HG02943 (cell line): ENCODE results near the gene SURF1.
A peak's percentile ranks its signal among the peaks of the same experiment; 100 is the strongest.
"Not testable (repeated sequence)": the region's sequence is repeated elsewhere in the genome, so short reads cannot be mapped to it uniquely, and the experiment has no call there.

Experiments used
- ATAC-seq: cut with Tn5 transposase; IDR thresholded peaks from one replicate; pipeline ENCODE4 v1.9.1; 2021; ENCODE audit warnings: mild to moderate bottlenecking, low read depth, moderate library complexity; ENCODE audit not compliant: unreplicated experiment

The SURF1 gene

DNA sequence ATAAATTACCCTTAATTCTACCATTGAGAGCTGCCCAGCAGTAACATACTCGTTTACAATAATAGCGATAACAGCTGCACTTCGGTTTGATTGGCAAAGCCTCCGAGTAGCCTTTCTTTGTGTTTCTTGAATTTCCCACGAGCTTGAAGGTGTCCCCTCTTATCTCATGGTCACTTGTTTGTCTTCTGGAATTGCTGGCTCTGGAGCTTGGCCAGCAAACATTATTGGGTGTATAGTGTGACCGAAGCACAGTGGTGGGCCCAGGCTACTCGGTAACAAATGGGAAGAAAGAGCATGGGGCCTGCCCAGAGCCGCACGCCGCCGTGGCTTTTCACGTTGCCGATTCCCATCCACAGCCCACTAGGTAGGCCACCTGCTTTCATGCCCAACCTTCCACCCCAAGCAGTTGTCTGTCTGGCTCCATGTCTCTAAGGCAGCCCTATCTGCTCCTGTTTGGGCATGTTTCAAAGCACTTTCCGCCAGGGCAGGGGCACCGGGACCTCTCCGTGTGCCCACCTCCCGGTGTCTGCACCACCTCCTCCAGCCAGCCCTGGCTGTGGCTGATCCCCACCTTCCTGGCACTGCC, 28.5 kb upstream of the SURF1 start:
- no peak for ATAC-seq

GRCh38 chr9:133383438-133383837, 27.2 kb upstream of the SURF1 start:
- no peak for ATAC-seq

DNA sequence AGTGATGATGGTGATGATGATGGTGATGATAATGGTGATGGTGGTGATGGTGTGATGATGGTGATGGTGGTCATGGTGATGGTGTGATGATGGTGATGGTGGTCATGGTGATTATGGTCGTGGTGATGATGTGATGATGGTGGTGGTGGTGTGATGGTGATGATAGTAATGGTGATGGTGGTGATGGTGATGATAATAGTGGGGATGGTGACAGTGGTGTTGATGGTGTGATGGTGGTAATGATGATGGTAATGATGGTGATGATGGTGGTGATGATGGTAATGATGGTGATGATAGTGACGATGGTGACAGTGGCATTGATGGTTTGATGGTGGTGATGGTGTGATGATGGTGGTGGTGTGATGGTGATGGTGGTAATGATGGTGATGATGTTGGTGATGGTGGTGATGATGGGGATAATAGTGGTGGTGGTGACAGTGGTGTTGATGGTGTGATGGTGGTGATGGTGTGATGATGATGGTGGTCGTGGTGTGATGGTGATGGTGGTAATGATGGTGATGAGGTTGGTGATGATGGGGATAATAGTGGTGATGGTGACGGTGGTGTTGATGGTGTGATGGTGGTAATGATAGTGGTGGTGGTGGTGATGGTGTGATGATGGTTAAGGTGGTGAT, 26.3 kb upstream of the SURF1 start:
- no peak for ATAC-seq

- ATAC-seq, result no peak
Measured at GRCh38 chr9:133380734-133381133, 24.4 kb upstream of the SURF1 start.

DNA sequence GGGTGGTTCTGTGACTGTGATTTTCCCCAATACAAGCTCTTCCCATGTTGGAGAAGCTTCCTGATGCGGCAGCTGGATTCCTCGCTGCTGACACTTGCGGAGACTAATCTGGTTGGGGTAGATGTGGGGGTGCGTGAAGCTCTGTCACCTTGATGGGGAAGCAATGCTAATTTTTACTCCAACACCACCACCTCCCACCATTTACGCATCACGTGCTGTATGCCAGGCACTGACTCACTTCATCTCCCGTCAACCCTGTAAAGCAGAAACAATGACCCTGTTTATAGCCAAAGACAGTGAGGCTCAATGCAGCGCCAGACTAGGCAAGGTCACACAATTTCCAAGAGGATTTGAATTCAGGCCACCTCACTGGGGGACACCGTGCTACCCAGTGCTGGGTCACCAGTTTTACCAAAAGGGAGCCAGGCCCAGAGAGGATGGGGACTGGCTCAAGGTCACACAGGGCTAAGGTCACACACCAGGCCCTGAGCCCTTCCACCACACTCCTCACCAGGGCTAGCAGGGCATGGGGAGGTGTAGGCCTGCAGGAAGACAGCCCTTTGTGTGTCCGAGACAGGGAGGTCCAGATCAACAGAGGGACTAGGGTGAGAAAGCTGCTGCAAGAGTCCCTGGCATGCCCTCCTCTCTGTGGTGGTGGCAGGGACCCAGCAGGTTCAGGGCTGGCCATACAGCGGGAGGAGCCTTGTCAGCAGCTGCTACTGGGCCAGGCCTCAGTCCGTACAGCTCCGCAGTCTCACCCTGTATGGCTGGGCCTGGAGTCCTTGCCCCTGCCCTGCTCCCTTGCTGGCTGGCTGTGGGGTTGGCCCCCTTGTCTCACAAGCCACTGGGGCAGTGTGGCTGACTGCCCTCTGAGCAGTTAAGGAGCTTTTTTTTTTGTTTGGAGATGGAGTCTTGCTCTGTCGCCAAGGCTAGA, 23.1 kb upstream of the SURF1 start:
- ATAC-seq, result no peak

- ATAC-seq, result no peak
Measured at GRCh38 chr9:133378408-133378962, 22.2 kb upstream of the SURF1 start.

- no peak for ATAC-seq
Measured at GRCh38 chr9:133377721-133378216, 21.5 kb upstream of the SURF1 start.

DNA sequence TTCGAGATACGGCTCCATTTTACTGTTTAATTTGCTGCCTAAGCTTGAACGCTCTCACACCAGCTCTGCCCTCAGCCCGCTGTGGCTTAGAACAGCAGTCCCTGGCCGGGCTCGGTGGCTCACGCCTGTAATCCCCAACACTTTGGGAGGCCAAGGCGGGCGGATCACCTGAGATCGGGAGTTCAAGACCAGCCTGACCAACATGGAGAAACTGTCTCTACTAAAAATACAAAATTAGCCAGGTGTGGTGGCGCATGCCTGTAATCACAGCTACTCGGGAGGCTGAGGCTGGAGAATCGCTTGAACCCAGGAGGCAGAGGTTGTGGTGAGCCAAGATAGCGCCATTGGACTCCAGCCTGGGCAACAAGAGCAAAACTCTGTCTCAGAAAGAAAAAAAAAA, 21.0 kb upstream of the SURF1 start:
- ATAC-seq, result not testable (repeated sequence)

GRCh38 chr9:133375724-133376654, 19.7 kb upstream of the SURF1 start, which contains the start of the genes STKLD1 and SURF4:
Gene STKLD1, plus strand, starts transcription at chr9:133376366. Its CDS starts 108 bp downstream, at chr9:133376474.
Gene SURF4, minus strand, starts transcription at chr9:133376060. Its CDS starts 91 bp downstream, at chr9:133375969.
- peak; percentile 86 for ATAC-seq

DNA sequence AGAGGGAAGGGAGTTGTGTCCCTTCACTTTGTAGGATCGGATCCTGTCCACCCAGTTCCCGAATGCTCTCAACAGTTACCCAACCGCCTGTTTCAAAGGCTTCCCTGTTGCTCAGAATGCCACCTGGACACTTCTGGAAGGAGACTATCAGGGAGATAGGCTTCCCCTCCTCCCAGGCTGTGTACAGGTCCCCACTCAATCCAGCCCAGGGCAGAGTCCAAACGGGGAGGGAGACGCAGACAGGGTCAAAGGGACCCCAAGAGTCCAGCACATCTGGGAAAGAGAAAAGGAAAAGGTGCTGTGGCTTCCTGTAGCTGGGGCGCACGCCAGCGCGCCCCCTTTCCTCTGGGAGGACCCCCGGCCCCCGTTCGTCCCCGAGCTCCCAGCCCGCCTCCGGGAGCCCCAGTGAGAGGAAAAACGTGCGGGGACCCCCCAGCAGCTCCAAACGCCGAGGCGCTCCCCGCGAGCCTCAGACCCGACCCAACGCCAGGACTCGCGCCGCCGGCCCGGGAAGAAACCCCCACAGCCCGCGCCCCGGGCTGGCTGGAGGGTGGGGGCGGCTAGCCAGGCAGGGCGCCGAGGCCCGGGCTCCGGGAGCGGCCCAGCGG, 18.9 kb upstream of the SURF1 start:
- peak; percentile 28 for ATAC-seq

DNA sequence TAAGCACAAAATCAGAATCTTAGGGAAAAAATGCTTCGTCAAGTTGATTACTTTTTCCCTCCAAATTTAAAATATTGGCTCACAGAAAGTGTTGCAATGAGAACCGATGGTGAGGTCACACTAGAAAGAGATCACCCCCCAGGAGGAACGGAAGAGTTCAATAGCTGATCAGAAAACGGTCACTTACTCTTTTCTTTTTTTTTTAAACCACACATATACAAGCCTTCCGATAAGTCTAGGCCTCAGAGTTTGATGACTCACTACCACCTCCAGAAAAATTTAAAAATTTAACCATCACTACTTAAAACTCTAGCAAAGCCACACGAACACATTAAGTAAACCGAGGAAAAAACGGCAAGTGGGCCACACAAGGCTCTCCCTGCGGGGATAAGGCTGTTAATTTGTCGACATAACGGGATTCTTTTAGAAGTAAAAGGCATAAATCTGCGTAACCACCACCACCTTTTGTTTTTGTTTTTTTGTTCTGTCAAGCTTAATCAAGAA, 18.4 kb upstream of the SURF1 start:
- no peak for ATAC-seq

- no peak for ATAC-seq
Measured at GRCh38 chr9:133372144-133372543, 15.9 kb upstream of the SURF1 start.

DNA sequence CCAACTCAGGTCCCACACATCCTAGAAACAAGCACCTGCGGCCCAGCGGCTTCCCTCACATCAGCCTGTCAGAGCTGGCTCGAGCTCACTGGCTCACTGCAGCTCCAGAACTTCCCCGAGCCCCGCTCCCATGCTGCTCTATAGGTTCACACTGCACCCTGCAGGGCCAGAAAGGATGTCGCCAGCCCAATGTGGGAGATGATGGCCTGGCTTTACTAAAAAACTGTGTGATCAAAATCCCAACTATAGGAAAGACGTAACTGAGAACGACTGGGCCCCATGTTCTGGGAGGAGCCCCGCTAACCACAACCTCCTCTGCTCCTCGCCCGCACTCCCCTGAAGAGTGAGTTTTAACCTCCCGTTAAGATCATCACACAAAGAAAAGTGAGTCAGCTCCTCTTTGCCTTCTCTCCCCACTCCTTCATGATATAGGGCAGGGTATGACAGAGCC, 15.0 kb upstream of the SURF1 start:
- no peak for ATAC-seq

DNA sequence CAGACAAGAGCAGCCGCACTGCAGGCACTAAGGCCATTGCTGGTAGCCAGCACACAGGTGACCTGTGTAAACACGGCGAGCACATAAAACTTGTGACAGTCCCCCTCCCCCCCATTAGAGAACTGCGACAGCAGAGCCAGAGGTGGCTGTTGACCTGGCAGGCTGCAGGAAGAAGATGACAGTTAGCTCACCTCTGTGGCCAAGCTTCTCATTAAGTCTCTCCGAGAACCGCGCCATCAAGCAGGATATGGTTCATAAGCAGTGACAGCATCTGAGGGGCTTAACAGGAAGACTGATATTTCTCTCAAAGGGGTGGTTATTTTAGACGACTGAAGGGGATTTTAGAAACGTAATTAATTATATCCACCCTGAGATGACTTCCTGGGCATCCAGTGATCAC, 14.4 kb upstream of the SURF1 start:
- no peak for ATAC-seq

GRCh38 chr9:133369933-133370332, 13.6 kb upstream of the SURF1 start:
- no peak for ATAC-seq

GRCh38 chr9:133369422-133369821, 13.1 kb upstream of the SURF1 start:
- ATAC-seq, result no peak

DNA sequence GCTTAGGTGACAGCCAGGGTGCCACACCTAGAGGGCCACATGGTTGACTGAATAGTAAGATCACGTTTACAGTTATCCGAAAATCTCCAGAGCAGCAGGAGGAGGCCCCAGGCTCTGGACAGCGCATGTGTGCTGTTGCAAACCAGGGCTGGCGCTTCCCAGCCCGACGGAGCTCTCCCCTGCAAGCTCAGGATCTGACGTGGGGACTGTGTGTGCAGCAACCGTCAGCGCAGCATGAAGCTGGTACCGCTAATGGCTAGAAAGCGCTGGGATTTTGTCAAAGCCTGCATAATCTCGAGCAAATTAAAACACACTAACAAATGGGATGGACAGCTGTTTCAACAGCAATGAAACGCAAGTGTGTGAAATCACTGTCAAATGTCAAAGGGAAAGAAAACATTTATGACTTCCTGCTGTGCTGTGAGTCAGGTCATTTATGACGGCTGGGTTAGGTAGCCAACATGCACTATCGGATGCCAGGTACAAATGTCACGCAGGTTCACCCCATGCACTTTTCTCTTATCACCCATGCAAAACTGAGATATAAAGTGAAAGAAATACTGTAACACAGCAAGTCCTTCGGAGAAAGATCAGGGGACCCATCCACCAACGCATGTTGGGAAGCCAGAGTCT, 12.1 kb upstream of the SURF1 start:
- no peak for ATAC-seq

GRCh38 chr9:133367778-133368177, 11.5 kb upstream of the SURF1 start:
- no peak for ATAC-seq

GRCh38 chr9:133367221-133367620, 10.9 kb upstream of the SURF1 start:
- no peak for ATAC-seq
